Measurements from ENCODE around the gene AMMECR1L. TPM values are rescaled to one million over a fixed set of nuclear protein-coding genes. Genes with fewer than 3 reads are reported as not detected.
A peak's percentile ranks its signal among the peaks of the same experiment; 100 is the strongest.
"Not testable (repeated sequence)": the region's sequence is repeated elsewhere in the genome, so short reads cannot be mapped to it uniquely, and the experiment has no call there.

AMMECR1L gene
- total RNA-seq, 1 donor from 2014 or later = 17.2 TPM

GRCh38 chr2:127841466-127842178 lies 44.1 kb downstream of the AMMECR1L start:
- Histone ChIP-seq H3K27ac (no peak overlapping the region), H3K4me3 (no peak overlapping the region), H3K27me3 (no peaks in the 10 kb centered on the region), H3K9me3 (no peaks in the 10 kb centered on the region), H3K36me3 (peaks cover 13% of the 10 kb centered on the region), H3K4me1 (no peaks in the 10 kb centered on the region)
- intact Hi-C loops (cut with DNase I) = no loop called here
- no peak for DNase-seq
- TF ChIP-seq CTCF (IDR thresholded peaks at IDR 0.05) = no peak
- no peak for ATAC-seq

DNA sequence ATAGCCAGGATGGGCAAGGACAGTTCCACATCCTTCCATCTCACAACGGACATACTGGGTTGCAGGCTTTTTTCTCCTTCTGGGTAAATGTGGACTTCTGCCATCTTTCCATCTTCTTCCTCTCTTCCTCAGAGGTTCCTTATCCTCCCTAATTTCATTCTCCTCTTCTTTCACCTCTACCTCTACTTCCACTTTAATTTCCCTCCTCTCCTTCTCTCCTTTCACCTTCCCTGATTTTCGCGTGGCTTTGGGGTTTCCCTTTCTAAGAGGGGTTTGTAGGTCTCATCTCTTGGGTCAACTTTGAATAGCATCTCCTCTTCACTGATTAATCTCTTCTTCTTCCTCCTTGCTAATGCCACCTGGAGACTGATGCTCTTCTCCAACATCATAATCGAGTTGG lies 44.9 kb downstream of the AMMECR1L start:
- Histone ChIP-seq H3K27me3 (no peaks in the 10 kb centered on the region), H3K4me3 (no peak overlapping the region), H3K9me3 (no peaks in the 10 kb centered on the region), H3K27ac (no peak overlapping the region), H3K36me3 (peaks cover 6% of the 10 kb centered on the region), H3K4me1 (no peaks in the 10 kb centered on the region)
- DNase-seq = no peak
- ATAC-seq = no peak
- no peak for TF ChIP-seq CTCF (IDR thresholded peaks at IDR 0.05)
- intact Hi-C loops (cut with DNase I) = no loop called here

- intact Hi-C loops (cut with DNase I) = no loop called here
Measured at GRCh38 chr2:127834951-127835350, 50.8 kb downstream of the AMMECR1L start.

GRCh38 chr2:127829845-127830246 lies 55.9 kb downstream of the AMMECR1L start:
- H3K36me3 ChIP-seq = no peaks in the 10 kb centered on the region
- no peaks in the 10 kb centered on the region for H3K27me3 ChIP-seq
- intact Hi-C loops (cut with DNase I) = no loop called here
- TF ChIP-seq CTCF (IDR thresholded peaks at IDR 0.05) = no peak
- no peak overlapping the region for H3K4me3 ChIP-seq
- H3K9me3 ChIP-seq = no peaks in the 10 kb centered on the region
- ATAC-seq = peak; percentile 85
- H3K4me1 ChIP-seq = no peaks in the 10 kb centered on the region
- no peak overlapping the region for H3K27ac ChIP-seq
- DNase-seq = no peak

More at GRCh38 chr2:127834951-127835350, 50.8 kb downstream of the AMMECR1L start:
- ATAC-seq (no peak), DNase-seq (no peak)
- no peaks in the 10 kb centered on the region for H3K36me3 ChIP-seq
- no peaks in the 10 kb centered on the region for H3K4me1 ChIP-seq
- no peak for TF ChIP-seq CTCF (IDR thresholded peaks at IDR 0.05)
- no peaks in the 10 kb centered on the region for H3K27me3 ChIP-seq
- no peaks in the 10 kb centered on the region for H3K9me3 ChIP-seq
- no peak overlapping the region for H3K4me3 ChIP-seq
- H3K27ac ChIP-seq = no peak overlapping the region

DNA sequence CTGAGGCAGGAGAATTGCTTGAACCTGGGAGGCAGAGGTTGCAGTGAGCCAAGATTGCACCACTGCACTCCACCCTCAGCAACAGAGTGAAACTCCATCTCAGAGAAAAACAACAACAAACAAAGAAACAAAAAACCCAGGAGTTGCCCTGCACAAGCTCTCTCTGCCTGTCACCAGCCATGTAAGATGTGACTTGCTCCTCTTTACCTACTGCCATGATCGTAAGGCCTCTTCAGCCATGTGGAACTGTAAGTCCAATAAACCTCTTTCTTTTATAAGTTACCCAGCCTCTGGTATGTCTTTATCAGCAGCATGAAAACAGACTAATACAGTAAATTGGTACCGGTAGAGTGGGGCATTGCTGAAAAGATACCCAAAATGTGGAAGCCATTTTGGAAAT lies 59.0 kb downstream of the AMMECR1L start:
- DNase-seq; H3K4me1 ChIP-seq; H3K27me3 ChIP-seq; H3K27ac ChIP-seq; H3K9me3 ChIP-seq; ATAC-seq; intact Hi-C loops (cut with DNase I); H3K4me3 ChIP-seq; H3K36me3 ChIP-seq: not testable (repeated sequence)

- Histone ChIP-seq H3K27me3 (no peaks in the 10 kb centered on the region), H3K4me1 (no peaks in the 10 kb centered on the region), H3K4me3 (no peak overlapping the region), H3K9me3 (no peaks in the 10 kb centered on the region), H3K36me3 (no peaks in the 10 kb centered on the region), H3K27ac (no peak overlapping the region)
- no peak for TF ChIP-seq CTCF (IDR thresholded peaks at IDR 0.05)
- DNase-seq = no peak
- intact Hi-C loops (cut with DNase I) = no loop called here
- ATAC-seq = peak; percentile 78
Measured at GRCh38 chr2:127826047-127826446, 59.7 kb downstream of the AMMECR1L start.
